HCT116 (cell line): ENCODE results near the gene CLASP1.

ENCODE experiments used
- FOSL1 ChIP-seq: IDR thresholded peaks from 2 replicates; pipeline ENCODE4 v1.6.1; 2012; ENCODE audit warnings: low read depth
- POLR2A ChIP-seq: IDR thresholded peaks from 2 replicates; pipeline ENCODE4 v1.7.0; 2011; ENCODE audit warnings: borderline replicate concordance; ENCODE audit not compliant: insufficient read depth, insufficient read length; ENCODE audit errors: extremely low read depth
- TF ChIP-seq, protein P1 (sequence below), 3 experiments: fragments of 200-600 bp in 1 of 3; sonication (generic) in 1 of 3; IDR thresholded peaks in 2 of 3; conservative IDR thresholded peaks in 1 of 3; 2 replicates each; pipeline ENCODE4 v1.5.1; 2012 to 2017; ENCODE audit warnings: low read depth in 2 of 3, low read length in 2 of 3, antibody characterized with exemption in 1 of 3, borderline replicate concordance in 1 of 3, control low read depth in 1 of 3, mild to moderate bottlenecking in 1 of 3, mixed read lengths in 1 of 3, mixed run types in 1 of 3, moderate library complexity in 1 of 3; ENCODE audit not compliant: insufficient read depth in 1 of 3

DNA sequence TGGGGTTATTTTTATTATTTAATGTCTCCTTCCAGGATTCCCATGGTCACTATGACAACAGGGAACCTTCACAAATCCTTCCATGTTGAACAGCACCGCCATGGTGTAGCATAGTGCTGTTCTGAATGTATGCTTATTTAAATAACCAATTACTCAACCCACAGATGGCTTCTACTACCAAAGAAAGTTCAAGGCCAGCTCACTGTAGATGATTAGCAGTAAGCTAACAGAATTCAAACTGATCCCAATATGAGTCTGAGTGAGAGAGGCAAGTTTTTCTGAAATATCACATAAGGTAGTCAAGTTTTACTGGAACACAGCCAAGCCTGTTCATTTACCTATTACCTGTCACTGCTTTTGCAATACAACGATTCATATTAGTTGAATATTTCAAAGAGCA is 51.2 kb downstream of the CLASP1 start:
- TF ChIP-seq POLR2A, result no peak
- TF ChIP-seq, protein P1, sequence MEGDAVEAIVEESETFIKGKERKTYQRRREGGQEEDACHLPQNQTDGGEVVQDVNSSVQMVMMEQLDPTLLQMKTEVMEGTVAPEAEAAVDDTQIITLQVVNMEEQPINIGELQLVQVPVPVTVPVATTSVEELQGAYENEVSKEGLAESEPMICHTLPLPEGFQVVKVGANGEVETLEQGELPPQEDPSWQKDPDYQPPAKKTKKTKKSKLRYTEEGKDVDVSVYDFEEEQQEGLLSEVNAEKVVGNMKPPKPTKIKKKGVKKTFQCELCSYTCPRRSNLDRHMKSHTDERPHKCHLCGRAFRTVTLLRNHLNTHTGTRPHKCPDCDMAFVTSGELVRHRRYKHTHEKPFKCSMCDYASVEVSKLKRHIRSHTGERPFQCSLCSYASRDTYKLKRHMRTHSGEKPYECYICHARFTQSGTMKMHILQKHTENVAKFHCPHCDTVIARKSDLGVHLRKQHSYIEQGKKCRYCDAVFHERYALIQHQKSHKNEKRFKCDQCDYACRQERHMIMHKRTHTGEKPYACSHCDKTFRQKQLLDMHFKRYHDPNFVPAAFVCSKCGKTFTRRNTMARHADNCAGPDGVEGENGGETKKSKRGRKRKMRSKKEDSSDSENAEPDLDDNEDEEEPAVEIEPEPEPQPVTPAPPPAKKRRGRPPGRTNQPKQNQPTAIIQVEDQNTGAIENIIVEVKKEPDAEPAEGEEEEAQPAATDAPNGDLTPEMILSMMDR (IDR thresholded peaks at IDR 0.05 in 2 of 3, conservative IDR thresholded peaks at IDR 0.05 in 1 of 3; ENCODE audit: borderline replicate concordance in 1 of 3, insufficient read depth in 1 of 3, low read depth in 2 of 3, low read length in 2 of 3), result no peak
- no peak for TF ChIP-seq FOSL1
